GM12878 (cell line): ENCODE measurements around the gene FTCDNL1.

ENCODE experiments used
- BHLHE40 ChIP-seq, 2 experiments: fragments of 450-650 bp in 1 of 2; IDR thresholded peaks; 2 replicates each; pipeline ENCODE4 v1.6.1; 2011 to 2017; ENCODE audit warnings: low read depth in 2 of 2, borderline replicate concordance in 1 of 2, improper control_type of control experiment in 1 of 2, low read length in 1 of 2, mild to moderate bottlenecking in 1 of 2
- KDM1A ChIP-seq: fragments of 200-600 bp; sonication (generic); IDR thresholded peaks from 2 replicates; pipeline ENCODE4 v1.6.1; 2016; ENCODE audit warnings: borderline replicate concordance
- POLR2A ChIP-seq: IDR thresholded peaks from 2 replicates; pipeline ENCODE4 v1.6.1; 2011; ENCODE audit warnings: low read depth, mild to moderate bottlenecking, low read length
- POLR2AphosphoS5 ChIP-seq: IDR thresholded peaks from 2 replicates; pipeline ENCODE4 v1.6.1; 2011; ENCODE audit warnings: mild to moderate bottlenecking, low read length, inconsistent platforms
- SIN3A ChIP-seq: IDR thresholded peaks from 2 replicates; pipeline ENCODE4 v1.6.1; 2012; ENCODE audit warnings: low read depth, low read length, improper control_type of control experiment
- SREBF1 ChIP-seq: IDR thresholded peaks from 2 replicates; pipeline ENCODE4 v1.6.1; 2012; ENCODE audit warnings: mild to moderate bottlenecking, low read length
- SUPT20H ChIP-seq: IDR thresholded peaks from 2 replicates; pipeline ENCODE4 v1.6.1; 2011; ENCODE audit warnings: low read depth, mild to moderate bottlenecking, low read length, moderate library complexity, borderline replicate concordance; ENCODE audit not compliant: control insufficient read depth
- TF ChIP-seq, protein P1 (sequence below): IDR thresholded peaks from 2 replicates; pipeline ENCODE4 v1.6.1; 2012; ENCODE audit warnings: low read depth, low read length, improper control_type of control experiment

DNA sequence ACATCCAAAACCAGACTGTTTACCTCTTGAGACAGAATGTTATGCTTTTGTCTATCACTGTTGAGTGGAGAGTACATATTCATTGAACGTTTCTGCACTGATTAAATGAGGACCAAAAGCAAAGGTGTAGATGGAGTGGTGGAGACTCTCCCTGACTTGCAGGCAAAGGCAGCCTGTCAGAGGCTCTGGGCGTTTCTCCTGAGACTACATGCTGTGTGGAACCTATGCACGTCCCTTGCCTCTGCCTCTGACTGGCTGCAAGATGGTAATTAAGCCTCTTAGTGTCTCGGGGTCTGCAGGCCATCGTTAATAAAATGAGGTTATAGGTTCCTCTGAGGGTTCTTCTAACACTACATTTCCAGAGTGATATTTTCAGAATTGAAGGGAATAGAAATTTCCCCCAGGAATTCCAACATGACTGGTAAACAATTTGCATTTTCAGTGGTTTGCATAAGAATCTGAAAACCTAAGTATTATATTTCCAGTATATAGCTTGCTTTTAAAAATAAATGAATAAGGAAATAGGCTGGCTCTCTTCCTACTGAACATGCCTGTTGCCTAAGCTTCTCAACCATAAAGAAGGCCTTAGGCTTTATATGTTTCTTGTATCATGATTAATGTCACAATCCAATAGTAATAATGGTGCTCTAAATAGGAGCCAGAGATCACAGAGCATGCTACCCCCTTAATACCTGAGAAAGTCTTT lies 107.4 kb downstream of the FTCDNL1 start:
- TF ChIP-seq SIN3A (no peak), POLR2AphosphoS5 (no peak), POLR2A (no peak), BHLHE40 (IDR thresholded peaks at IDR 0.05; ENCODE audit: borderline replicate concordance in 1 of 2, low read depth in 2 of 2, low read length in 1 of 2) (no peak), SREBF1 (no peak), KDM1A (no peak), SUPT20H (no peak)
- TF ChIP-seq, protein P1, sequence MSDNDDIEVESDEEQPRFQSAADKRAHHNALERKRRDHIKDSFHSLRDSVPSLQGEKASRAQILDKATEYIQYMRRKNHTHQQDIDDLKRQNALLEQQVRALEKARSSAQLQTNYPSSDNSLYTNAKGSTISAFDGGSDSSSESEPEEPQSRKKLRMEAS: no peak
